ENCODE results near the gene PALMD. TPM values are rescaled to one million over a fixed set of nuclear protein-coding genes. Genes with fewer than 3 reads are reported as not detected.

The PALMD gene
- total RNA-seq, 1 experiment from 2014 or later, result 19.2 TPM

GRCh38 chr1:99647490-99647889, 1.6 kb downstream of the PALMD start:
- no peak for TF ChIP-seq CTCF (IDR thresholded peaks at IDR 0.05; ENCODE audit: unreplicated experiment)
- Mint-ChIP-seq H3K4me3 (ENCODE audit: low read depth, unreplicated experiment) (peak overlapping the region; percentile 92), H3K9me3 (ENCODE audit: low read depth, unreplicated experiment) (no peaks in the 10 kb centered on the region), H3K36me3 (ENCODE audit: insufficient read depth, unreplicated experiment) (peaks cover 22% of the 10 kb centered on the region), H3K4me1 (ENCODE audit: low read depth, unreplicated experiment) (peaks cover 29% of the 10 kb centered on the region), H3K27me3 (ENCODE audit: unreplicated experiment) (no peaks in the 10 kb centered on the region), H3K27ac (ENCODE audit: unreplicated experiment) (peak overlapping the region; percentile 70)
- no peak for DNase-seq
- CTCF ChIA-PET, result interaction anchor here (0.9 to 1.2 kb wide), 3 partner anchors 13 to 121 kb away, joined by 3 to 5 read pairs (median 3); no protein-coding TSS in a partner anchor
- no TSS peak for BruUV-seq (replicated peaks)
- intact Hi-C loops (cut with micrococcal nuclease; ENCODE audit: unreplicated experiment), result loop anchor here (1.0 to 5.0 kb wide), 2 partner anchors 12 to 115 kb away; no protein-coding TSS in a partner anchor

GRCh38 chr1:99648107-99648506, 2.2 kb downstream of the PALMD start:
- CTCF ChIA-PET, result interaction anchor here (0.9 to 1.2 kb wide), 3 partner anchors 12 to 121 kb away, joined by 3 to 5 read pairs (median 3); no protein-coding TSS in a partner anchor

GRCh38 chr1:99650030-99650429, 4.1 kb downstream of the PALMD start:
- DNase-seq, result no peak
- Mint-ChIP-seq H3K36me3 (ENCODE audit: insufficient read depth, unreplicated experiment) (peaks cover 22% of the 10 kb centered on the region), H3K4me3 (ENCODE audit: low read depth, unreplicated experiment) (no peak overlapping the region), H3K9me3 (ENCODE audit: low read depth, unreplicated experiment) (no peaks in the 10 kb centered on the region), H3K27me3 (ENCODE audit: unreplicated experiment) (no peaks in the 10 kb centered on the region), H3K27ac (ENCODE audit: unreplicated experiment) (peak overlapping the region; percentile 63), H3K4me1 (ENCODE audit: low read depth, unreplicated experiment) (peaks cover 29% of the 10 kb centered on the region)
- TF ChIP-seq CTCF (IDR thresholded peaks at IDR 0.05; ENCODE audit: unreplicated experiment), result no peak
- CTCF ChIA-PET, result no interaction called here
- intact Hi-C loops (cut with micrococcal nuclease; ENCODE audit: unreplicated experiment), result no loop called here
- BruUV-seq (replicated peaks), result no TSS peak

More at GRCh38 chr1:99648107-99648506, 2.2 kb downstream of the PALMD start:
- Mint-ChIP-seq H3K4me3 (ENCODE audit: low read depth, unreplicated experiment) (peak overlapping the region; percentile 92), H3K4me1 (ENCODE audit: low read depth, unreplicated experiment) (peaks cover 29% of the 10 kb centered on the region), H3K9me3 (ENCODE audit: low read depth, unreplicated experiment) (no peaks in the 10 kb centered on the region), H3K27me3 (ENCODE audit: unreplicated experiment) (no peaks in the 10 kb centered on the region), H3K36me3 (ENCODE audit: insufficient read depth, unreplicated experiment) (peaks cover 22% of the 10 kb centered on the region), H3K27ac (ENCODE audit: unreplicated experiment) (peak overlapping the region; percentile 70)
- no peak for TF ChIP-seq CTCF (IDR thresholded peaks at IDR 0.05; ENCODE audit: unreplicated experiment)
- peak; percentile 59 for DNase-seq
- intact Hi-C loops (cut with micrococcal nuclease; ENCODE audit: unreplicated experiment), result loop anchor here (2.0 to 5.0 kb wide), 2 partner anchors 57 to 116 kb away; no protein-coding TSS in a partner anchor
- BruUV-seq (replicated peaks), result no TSS peak

GRCh38 chr1:99650773-99651437, 5.0 kb downstream of the PALMD start:
- Mint-ChIP-seq H3K27ac (ENCODE audit: unreplicated experiment) (peak overlapping the region; percentile 63), H3K4me3 (ENCODE audit: low read depth, unreplicated experiment) (no peak overlapping the region), H3K9me3 (ENCODE audit: low read depth, unreplicated experiment) (no peaks in the 10 kb centered on the region), H3K4me1 (ENCODE audit: low read depth, unreplicated experiment) (peaks cover 29% of the 10 kb centered on the region), H3K27me3 (ENCODE audit: unreplicated experiment) (no peaks in the 10 kb centered on the region), H3K36me3 (ENCODE audit: insufficient read depth, unreplicated experiment) (peaks cover 18% of the 10 kb centered on the region)
- CTCF ChIA-PET, result interaction anchor here (0.8 to 1.0 kb wide), 3 partner anchors 8 to 93 kb away, joined by 3 to 6 read pairs (median 3); no protein-coding TSS in a partner anchor
- BruUV-seq (replicated peaks), result no TSS peak
- intact Hi-C loops (cut with micrococcal nuclease; ENCODE audit: unreplicated experiment), result no loop called here
- TF ChIP-seq CTCF (IDR thresholded peaks at IDR 0.05; ENCODE audit: unreplicated experiment), result no peak
- DNase-seq, result no peak
